Measurements from ENCODE around the gene NUDCD3.

DNA sequence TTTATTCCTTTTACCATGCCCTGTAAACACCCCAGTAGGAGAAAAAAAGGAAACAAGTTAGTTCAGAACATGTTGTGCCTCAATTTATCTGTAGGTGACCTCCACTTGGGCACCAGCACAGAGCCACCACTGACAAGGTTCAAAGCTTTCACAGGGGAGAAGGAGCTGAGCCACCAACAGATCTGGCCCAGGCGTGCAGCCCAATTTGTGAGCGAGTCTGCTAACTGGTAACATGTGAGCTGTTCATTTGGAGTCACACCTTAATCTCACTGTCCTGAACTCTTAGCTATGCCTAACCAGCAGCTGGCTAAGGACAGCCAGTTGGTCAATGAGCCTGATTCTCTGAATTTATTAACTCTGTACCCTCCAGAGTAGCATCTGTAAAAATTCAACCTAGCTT lies 86.7 kb downstream of the NUDCD3 start:
- TF ChIP-seq, protein P1, sequence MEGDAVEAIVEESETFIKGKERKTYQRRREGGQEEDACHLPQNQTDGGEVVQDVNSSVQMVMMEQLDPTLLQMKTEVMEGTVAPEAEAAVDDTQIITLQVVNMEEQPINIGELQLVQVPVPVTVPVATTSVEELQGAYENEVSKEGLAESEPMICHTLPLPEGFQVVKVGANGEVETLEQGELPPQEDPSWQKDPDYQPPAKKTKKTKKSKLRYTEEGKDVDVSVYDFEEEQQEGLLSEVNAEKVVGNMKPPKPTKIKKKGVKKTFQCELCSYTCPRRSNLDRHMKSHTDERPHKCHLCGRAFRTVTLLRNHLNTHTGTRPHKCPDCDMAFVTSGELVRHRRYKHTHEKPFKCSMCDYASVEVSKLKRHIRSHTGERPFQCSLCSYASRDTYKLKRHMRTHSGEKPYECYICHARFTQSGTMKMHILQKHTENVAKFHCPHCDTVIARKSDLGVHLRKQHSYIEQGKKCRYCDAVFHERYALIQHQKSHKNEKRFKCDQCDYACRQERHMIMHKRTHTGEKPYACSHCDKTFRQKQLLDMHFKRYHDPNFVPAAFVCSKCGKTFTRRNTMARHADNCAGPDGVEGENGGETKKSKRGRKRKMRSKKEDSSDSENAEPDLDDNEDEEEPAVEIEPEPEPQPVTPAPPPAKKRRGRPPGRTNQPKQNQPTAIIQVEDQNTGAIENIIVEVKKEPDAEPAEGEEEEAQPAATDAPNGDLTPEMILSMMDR (IDR thresholded peaks at IDR 0.05), result no peak
- TF ChIP-seq POLR2A (IDR thresholded peaks at IDR 0.05) (no peak), EP300 (IDR thresholded peaks at IDR 0.05) (no peak)
